HG03460 (cell line): ENCODE results near the gene CTNNBL1.
A peak's percentile ranks its signal among the peaks of the same experiment; 100 is the strongest.
"Not testable (repeated sequence)": the region's sequence is repeated elsewhere in the genome, so short reads cannot be mapped to it uniquely, and the experiment has no call there.

ENCODE experiments used
- ATAC-seq: cut with Tn5 transposase; IDR thresholded peaks from one replicate; pipeline ENCODE4 v1.9.1; 2021; ENCODE audit not compliant: unreplicated experiment

The CTNNBL1 gene

GRCh38 chr20:37693635-37694626, at the start of gene CTNNBL1:
Gene CTNNBL1 (plus strand): TSS chr20:37694030. CDS start chr20:37694123, 93 bp downstream.
- ATAC-seq, result peak; percentile 77

DNA sequence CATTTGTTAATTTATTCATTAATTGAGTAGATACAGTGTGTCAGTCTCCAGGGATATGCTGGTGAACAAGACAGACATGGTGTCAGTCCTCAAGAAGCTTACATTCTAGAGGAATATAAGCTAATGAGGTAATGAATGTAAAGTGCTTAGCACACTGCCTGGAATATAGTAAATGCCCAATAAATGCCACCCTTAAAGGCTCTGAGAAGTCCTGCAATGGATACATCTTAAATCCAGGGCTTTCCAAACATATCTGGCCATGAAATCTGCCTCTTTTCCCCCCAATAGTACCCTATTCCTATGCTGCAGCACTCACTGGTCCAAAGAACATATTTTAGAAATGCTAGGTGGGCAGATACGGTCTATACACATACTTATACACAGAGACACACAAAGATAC, 49.2 kb upstream of the CTNNBL1 start:
- no peak for ATAC-seq

DNA sequence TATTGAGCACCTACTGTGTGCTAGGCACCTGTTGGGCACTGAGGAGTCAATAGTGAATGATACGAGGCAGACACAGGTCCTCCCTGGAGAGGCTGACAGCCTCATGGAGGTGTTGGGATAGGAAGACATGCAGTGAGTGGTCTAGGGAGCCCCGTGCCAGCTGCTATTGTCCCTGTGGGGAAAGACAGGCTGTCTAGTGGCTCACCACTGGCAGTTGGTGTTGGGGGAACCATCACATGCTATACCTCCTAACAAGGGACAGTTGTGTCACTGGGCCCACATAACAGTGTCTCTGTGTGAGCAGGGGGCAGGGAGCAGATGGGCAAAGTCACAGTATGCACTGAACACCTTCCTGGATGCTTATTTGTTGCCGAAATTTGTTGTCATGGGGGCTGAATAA, 45.9 kb upstream of the CTNNBL1 start:
- ATAC-seq, result no peak

GRCh38 chr20:37649017-37649416, 44.8 kb upstream of the CTNNBL1 start:
- ATAC-seq, result no peak

DNA sequence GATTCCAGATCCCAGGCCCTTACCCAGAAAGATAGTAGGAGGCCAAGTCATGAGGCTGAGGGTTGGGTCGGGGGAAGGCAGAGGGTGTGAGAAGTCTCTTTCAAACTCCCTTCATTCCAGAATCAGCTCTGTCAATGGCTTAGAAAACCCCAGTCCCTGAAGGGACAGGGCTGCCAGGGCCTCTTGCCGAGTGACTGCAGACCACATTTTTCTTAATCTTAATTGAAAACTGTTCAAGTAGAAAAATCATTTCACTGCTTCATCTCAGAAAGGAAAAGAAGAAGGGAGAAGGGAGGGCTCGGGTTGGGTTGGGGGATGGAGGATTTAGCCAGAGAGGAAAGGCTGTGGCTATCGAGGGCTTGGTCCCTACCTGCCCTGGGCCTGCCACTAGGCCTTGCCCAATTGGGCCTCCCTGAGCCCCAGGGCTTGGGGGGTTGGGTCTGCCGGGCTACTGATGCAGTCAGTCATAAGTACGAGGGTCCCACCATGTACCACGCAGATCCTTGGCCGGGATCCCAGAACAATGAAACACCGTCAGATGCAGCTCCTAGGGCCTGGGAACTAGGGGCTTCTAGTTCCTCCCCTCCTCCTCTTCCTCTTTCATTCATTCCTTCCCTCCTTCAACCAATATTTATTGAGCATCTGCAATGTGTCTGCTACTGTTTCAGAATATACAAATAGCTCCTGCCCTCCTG, 44.0 kb upstream of the CTNNBL1 start:
- ATAC-seq, result no peak

GRCh38 chr20:37650661-37651060, 43.2 kb upstream of the CTNNBL1 start:
- ATAC-seq, result no peak

- ATAC-seq, result no peak
Measured at GRCh38 chr20:37651932-37652331, 41.9 kb upstream of the CTNNBL1 start.

DNA sequence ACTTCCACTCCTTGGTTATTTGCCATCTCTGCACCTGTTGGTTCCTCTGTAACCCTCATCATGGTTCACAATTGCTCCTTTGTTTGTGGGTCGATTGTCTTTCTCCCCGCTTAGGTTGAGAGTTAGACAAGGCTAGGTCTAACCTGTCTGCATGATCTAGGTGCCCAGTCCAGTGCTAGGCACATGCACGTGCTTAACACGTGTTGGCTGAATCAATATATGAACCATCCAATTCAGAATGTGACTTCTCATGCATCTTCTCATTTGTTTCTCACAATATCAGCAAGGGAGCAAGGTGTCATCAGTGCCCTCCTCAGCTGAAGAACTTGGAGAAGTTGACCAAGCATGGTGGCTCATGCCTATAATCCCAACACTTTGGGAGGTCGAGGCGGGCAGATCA, 36.9 kb upstream of the CTNNBL1 start:
- no peak for ATAC-seq

GRCh38 chr20:37657924-37658804, 35.7 kb upstream of the CTNNBL1 start:
- no peak for ATAC-seq

DNA sequence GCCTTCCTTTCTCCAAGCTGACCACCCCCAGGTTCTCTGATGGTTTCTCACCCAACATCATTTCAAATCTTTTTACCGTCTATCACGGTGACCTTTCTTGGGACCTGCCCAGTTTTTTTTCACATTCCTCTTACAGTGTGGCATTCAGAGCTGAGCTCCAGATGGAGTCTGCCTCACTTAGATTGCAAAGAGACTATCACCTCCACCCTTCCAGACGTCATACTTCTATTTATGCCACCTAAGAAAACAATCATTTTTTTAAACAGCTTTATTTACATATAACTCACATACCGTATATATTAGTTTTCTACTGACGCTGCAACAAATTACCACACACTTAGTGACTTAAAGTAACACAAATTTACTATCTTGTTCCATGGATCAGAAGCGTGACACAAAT, 32.3 kb upstream of the CTNNBL1 start:
- ATAC-seq, result no peak

GRCh38 chr20:37662308-37662707, 31.5 kb upstream of the CTNNBL1 start:
- no peak for ATAC-seq

DNA sequence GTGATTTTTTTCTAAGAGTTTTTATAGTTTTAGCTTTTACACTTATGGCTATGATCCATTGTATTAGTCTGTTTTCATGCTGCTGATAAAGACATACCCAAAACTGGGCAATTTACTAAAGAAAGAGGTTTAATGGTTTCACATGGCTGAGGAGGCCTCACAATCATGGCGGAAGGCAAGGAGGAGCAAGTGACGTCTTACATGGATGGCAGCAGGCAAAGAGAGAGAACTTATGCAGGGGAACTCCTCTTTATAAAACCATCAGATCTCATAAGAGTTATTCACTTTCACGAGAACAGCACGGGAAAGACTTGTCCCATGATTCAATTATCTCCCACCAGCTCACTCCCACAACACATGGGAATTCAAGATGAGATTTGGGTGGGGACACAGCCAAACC, 29.2 kb upstream of the CTNNBL1 start:
- ATAC-seq, result not testable (repeated sequence)

DNA sequence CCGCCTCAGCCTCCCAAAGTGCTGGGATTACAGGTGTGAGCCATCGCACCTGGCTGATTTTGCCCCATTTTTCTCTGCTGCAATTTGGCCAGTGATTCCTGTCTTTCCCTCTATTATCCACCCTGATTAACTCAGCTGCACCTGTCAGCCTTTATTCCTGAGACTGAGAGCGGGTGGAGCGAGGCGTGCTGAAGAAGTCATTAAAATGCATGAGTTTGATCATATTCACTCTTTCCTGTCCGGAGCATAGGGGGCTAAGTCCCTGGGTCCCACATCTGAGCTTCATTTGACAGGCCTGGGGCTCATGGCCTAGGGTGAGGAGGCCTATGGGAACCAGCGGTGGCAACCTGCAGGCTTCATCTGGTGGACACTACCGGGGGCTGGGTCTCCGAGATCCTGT, 25.7 kb upstream of the CTNNBL1 start:
- ATAC-seq, result no peak

DNA sequence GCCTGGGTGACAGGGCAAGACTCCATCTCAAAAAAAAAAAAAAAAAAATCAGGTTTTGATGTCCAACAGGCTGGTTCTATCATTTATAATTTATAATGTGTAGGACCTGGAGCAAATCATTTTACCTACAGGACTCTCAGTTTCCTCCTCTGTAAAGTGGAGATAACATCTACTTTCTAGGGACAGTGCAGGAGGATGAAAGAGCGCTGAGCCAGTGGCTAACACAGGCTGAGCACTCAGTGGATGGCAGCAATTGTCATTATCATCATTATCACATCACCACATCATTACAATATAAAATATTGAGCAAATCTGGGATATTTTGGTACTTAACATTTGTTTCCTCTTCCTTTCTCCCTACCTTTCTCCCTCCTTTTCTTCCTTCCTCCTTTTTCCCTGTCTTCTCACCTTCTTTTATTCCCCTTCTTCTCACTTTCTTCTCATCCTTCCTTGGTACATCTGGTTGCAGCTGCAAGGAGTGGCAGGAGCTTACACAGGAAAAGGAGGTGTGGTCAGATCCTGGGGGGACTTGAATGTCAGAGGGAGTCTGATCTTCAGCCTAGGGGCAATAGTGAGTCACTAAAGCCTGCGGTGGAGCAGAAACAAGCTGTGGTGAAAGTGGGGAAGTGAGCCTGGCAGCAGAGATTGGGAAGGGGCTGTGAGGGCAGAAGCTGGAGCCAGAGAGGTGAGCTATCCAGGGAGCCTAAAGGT, 24.6 kb upstream of the CTNNBL1 start:
- no peak for ATAC-seq

DNA sequence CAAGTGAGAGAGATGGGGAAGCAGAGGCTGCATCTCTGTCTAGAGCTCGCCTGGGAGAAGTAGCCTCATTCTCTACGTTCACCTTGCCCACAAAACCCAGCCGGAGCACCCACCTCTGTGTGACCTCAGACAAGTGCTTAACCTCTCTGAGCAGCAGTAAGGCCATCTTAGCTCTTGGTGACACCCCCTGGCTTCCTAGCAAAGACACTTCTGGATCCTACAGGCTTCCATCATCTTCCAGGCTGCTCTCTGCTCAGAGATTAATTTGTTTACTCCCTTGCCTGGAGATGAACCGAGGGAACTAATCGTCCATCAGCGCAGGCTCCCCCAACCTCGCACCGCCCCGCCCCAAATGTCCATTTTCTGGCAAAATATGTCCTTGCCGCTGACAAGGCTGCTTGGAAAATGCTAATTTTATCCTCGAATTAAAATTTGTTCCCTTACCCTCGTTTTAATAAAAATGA, 24.0 kb upstream of the CTNNBL1 start:
- no peak for ATAC-seq

DNA sequence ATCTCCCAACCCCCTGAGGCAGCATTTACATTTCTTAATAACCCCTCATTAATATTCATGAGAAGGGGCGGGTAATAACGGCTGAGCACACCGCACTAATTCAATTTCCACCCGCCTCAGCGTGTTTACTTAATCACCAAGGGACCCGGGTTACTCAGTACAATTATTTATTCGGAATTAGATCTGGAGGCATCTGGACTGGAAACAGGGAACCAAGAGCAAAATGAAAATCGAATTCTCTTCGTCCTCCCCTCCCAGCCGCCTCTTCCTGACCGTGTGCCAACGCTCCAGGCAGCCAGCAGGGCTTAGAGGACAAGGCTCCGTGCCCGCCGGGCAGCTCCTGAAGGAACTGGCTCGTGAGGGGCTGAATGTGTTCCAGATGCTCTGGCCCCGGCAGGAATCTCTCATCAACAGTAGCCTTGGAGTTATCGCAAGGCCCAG, 23.5 kb upstream of the CTNNBL1 start:
- ATAC-seq, result no peak

DNA sequence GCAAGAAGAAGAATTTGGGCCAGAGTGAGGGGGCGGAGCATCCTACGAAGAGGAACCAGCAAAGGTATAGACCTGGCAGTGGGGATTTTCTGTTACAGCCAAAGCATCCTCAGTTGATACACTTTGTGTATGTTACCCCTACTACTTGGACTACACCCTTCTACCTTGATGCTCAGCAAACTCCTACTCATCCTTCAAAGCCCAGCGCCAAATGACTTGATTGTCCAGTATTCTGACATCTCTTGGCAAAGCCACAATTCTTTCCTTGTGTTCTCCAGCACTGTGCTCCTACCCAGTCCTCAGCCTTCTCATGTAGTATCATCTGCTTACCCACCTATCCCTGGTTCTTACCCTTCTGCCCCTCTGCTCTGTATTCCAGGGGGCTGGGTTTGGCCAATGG, 21.7 kb upstream of the CTNNBL1 start:
- no peak for ATAC-seq

DNA sequence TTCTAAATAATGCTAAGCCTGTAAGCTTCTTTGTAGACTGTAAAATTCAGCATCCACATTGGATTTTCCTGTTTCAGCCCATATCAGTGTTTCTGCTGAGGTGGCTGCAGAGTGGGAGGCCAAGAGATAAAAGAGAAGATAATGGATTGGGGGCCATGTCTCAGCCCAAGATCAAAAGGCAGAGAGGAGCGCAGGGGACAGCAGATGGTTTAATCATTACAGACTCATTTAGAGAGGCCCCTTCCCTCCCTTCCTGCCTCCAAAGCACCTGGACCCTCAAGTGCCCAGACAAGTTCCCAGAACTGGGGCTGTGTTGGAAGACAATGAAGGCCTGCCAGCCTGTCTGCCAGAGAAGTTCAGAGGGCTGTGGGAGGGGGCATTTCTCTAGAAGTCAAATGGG, 20.4 kb upstream of the CTNNBL1 start:
- no peak for ATAC-seq

- no peak for ATAC-seq
Measured at GRCh38 chr20:37676440-37676839, 17.4 kb upstream of the CTNNBL1 start.
